Panc1 (cell line): Measurements from ENCODE around the gene MED23. TPM values are rescaled to one million over a fixed set of nuclear protein-coding genes. Genes with fewer than 3 reads are reported as not detected.

ENCODE experiments used
- ATAC-seq: fragments of 200-7000 bp; cut with Tn5 transposase; 2 replicates; pipeline ENCODE4 v1.9.1; 2020; ENCODE audit warnings: mild to moderate bottlenecking, moderate library complexity
- BruUV-seq: library from RNA; stranded (reverse); fragments of 400-500 nt; replicated peaks from 2 replicates; lab custom pipeline; 2021; lab: Mats Ljungman, UMichigan
- CTCF ChIA-PET: fragments of 300-600 bp; sonication (Branson Sonifier 250); formaldehyde crosslinking; loops from one replicate; lab custom pipeline; 2022; ENCODE audit warnings: antibody characterized with exemption; lab: Charles Lee
- POLR2A ChIA-PET: fragments of 300-600 bp; sonication (Branson Sonifier 250); formaldehyde crosslinking; loops from one replicate; lab custom pipeline; 2022; ENCODE audit warnings: antibody characterized with exemption; lab: Charles Lee
- DNase-seq: peaks from one replicate; pipeline ENCODE4 v3.0.0-alpha.2; 2010; ENCODE audit warnings: low read depth, low spot score
- H3K27ac ChIP-seq: 2 replicates; pipeline ENCODE4 v1.5.1; 2011; ENCODE audit warnings: mild to moderate bottlenecking, low read length, inconsistent platforms
- H3K27me3 ChIP-seq: fragments of 200-500 bp; sonication (Bioruptor generic); 2 replicates; pipeline ENCODE4 v1.6.0; 2014; ENCODE audit warnings: low read length, inconsistent platforms; ENCODE audit not compliant: control insufficient read depth, insufficient read depth
- H3K36me3 ChIP-seq: fragments of 200-500 bp; sonication (Bioruptor generic); 2 replicates; pipeline ENCODE4 v1.5.1; 2014; ENCODE audit warnings: inconsistent platforms, mild to moderate bottlenecking, low read length, moderate library complexity; ENCODE audit not compliant: control insufficient read depth, insufficient read depth
- H3K4me1 ChIP-seq: 2 replicates; pipeline ENCODE4 v1.5.1; 2011; ENCODE audit warnings: inconsistent platforms, mild to moderate bottlenecking, low read length, moderate library complexity; ENCODE audit not compliant: control insufficient read depth, insufficient read depth
- H3K4me3 ChIP-seq, 2 experiments: 2 replicates each; pipeline ENCODE4 v1.5.1; 2011 to 2012; ENCODE audit warnings: low read depth in 2 of 2, low read length in 2 of 2, mild to moderate bottlenecking in 2 of 2, inconsistent platforms in 1 of 2, moderate library complexity in 1 of 2
- H3K9me3 ChIP-seq: fragments of 200-500 bp; sonication (Bioruptor generic); 2 replicates; pipeline ENCODE4 v1.5.1; 2014; ENCODE audit warnings: low read depth, mild to moderate bottlenecking, inconsistent platforms, low read length, moderate library complexity; ENCODE audit not compliant: control insufficient read depth, insufficient read depth
- POLR2AphosphoS5 ChIP-seq: IDR thresholded peaks from 2 replicates; pipeline ENCODE4 v1.6.1; 2012; ENCODE audit warnings: mild to moderate bottlenecking, low read depth, low read length, moderate library complexity
- SIN3A ChIP-seq: IDR thresholded peaks from 2 replicates; pipeline ENCODE4 v1.6.1; 2012; ENCODE audit warnings: low read depth, mild to moderate bottlenecking, low read length, moderate library complexity, borderline replicate concordance; ENCODE audit not compliant: insufficient read depth
- TCF7L2 ChIP-seq: IDR thresholded peaks from 2 replicates; pipeline ENCODE4 v1.6.1; 2011; ENCODE audit warnings: mild to moderate bottlenecking, low read depth, low read length, inconsistent platforms
- in situ Hi-C: cut with HindIII; loops from 2 replicates; pipeline ENCODE4 v1.10.0; 2016; ENCODE audit warnings: low sequenced_read_pairs, low pct_unique_long_range_greater_than_20kb
- intact Hi-C: fragments of 100-400 bp; cut with micrococcal nuclease; formaldehyde crosslinking; loops from one replicate; pipeline ENCODE4 v1.10.0; 2022; ENCODE audit not compliant: unreplicated experiment
- total RNA-seq: library from RNA; stranded (reverse); gene quantifications from one replicate; pipeline ENCODE4 v1.2.1, GENCODE V29; 2021; ENCODE audit not compliant: unreplicated experiment
- TF ChIP-seq, protein P1 (sequence below): fragments of 450-650 bp; IDR thresholded peaks from 2 replicates; pipeline ENCODE4 v1.5.1; 2017; ENCODE audit warnings: mild to moderate bottlenecking
- TF ChIP-seq, protein P2 (sequence below), 2 experiments: IDR thresholded peaks; 2 replicates each; pipeline ENCODE4 v1.6.1; 2011 to 2012; ENCODE audit warnings: low read depth in 2 of 2, control low read depth in 1 of 2, low read length in 1 of 2, mild to moderate bottlenecking in 1 of 2, moderate library complexity in 1 of 2; ENCODE audit not compliant: insufficient read depth in 1 of 2

The MED23 gene
- total RNA-seq, 1 experiment from 2014 or later, result 18.3 TPM

DNA sequence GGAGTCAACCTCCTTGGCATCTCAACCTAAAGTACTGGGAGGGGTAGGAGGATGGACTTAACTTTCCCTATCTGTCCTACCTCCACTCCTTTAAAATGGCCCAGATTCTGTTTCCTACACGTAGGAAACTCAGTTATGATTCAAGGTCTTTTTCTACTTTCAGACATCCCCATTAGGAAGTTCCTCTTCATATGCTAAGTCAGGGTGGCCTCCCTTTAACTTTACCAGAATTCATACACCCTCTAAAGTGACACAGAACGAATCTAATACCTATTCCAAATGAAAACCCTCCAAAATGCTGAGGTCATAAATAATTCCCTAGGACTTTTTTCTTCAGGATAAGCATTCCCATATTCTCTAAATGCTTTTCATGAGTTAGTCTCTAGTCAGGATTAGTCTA lies 39.4 kb downstream of the MED23 start:
- Histone ChIP-seq H3K4me3 (no peak overlapping the region), H3K4me1 (no peaks in the 10 kb centered on the region), H3K9me3 (no peaks in the 10 kb centered on the region), H3K36me3 (peaks cover 31% of the 10 kb centered on the region), H3K27me3 (no peaks in the 10 kb centered on the region), H3K27ac (no peak overlapping the region)
- no peak for TF ChIP-seq TCF7L2
- TF ChIP-seq, protein P1, sequence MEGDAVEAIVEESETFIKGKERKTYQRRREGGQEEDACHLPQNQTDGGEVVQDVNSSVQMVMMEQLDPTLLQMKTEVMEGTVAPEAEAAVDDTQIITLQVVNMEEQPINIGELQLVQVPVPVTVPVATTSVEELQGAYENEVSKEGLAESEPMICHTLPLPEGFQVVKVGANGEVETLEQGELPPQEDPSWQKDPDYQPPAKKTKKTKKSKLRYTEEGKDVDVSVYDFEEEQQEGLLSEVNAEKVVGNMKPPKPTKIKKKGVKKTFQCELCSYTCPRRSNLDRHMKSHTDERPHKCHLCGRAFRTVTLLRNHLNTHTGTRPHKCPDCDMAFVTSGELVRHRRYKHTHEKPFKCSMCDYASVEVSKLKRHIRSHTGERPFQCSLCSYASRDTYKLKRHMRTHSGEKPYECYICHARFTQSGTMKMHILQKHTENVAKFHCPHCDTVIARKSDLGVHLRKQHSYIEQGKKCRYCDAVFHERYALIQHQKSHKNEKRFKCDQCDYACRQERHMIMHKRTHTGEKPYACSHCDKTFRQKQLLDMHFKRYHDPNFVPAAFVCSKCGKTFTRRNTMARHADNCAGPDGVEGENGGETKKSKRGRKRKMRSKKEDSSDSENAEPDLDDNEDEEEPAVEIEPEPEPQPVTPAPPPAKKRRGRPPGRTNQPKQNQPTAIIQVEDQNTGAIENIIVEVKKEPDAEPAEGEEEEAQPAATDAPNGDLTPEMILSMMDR, result no peak
- no peak for TF ChIP-seq SIN3A
- TF ChIP-seq POLR2AphosphoS5, result no peak
- TF ChIP-seq, protein P2, sequence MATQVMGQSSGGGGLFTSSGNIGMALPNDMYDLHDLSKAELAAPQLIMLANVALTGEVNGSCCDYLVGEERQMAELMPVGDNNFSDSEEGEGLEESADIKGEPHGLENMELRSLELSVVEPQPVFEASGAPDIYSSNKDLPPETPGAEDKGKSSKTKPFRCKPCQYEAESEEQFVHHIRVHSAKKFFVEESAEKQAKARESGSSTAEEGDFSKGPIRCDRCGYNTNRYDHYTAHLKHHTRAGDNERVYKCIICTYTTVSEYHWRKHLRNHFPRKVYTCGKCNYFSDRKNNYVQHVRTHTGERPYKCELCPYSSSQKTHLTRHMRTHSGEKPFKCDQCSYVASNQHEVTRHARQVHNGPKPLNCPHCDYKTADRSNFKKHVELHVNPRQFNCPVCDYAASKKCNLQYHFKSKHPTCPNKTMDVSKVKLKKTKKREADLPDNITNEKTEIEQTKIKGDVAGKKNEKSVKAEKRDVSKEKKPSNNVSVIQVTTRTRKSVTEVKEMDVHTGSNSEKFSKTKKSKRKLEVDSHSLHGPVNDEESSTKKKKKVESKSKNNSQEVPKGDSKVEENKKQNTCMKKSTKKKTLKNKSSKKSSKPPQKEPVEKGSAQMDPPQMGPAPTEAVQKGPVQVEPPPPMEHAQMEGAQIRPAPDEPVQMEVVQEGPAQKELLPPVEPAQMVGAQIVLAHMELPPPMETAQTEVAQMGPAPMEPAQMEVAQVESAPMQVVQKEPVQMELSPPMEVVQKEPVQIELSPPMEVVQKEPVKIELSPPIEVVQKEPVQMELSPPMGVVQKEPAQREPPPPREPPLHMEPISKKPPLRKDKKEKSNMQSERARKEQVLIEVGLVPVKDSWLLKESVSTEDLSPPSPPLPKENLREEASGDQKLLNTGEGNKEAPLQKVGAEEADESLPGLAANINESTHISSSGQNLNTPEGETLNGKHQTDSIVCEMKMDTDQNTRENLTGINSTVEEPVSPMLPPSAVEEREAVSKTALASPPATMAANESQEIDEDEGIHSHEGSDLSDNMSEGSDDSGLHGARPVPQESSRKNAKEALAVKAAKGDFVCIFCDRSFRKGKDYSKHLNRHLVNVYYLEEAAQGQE (IDR thresholded peaks at IDR 0.05; ENCODE audit: insufficient read depth in 1 of 2, low read depth in 2 of 2, low read length in 1 of 2), result no peak
- ATAC-seq, result no peak
- in situ Hi-C loops, result no loop called here
- DNase-seq, result no peak
- intact Hi-C loops, result no loop called here
- POLR2A ChIA-PET, result no interaction called here
- BruUV-seq, result no TSS peak
- CTCF ChIA-PET, result no interaction called here

DNA sequence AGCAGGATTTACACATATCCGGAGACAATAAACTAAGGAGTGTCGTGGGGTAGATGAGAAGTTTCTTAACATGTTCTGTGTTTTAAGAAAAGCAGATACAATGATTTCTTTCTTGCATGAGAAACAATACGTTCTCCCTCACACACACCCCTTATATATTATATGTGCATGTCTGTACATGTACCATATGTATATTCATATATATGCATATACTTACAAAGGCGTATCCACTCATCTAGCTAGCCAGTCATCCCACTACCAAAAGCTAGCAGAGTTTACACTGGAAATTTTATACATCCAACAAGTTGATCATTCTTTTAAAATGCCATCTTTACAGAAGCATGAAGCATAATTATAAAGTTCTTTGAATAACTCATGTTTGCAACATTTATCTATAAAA lies 40.1 kb downstream of the MED23 start:
- CTCF ChIA-PET, result no interaction called here
- Histone ChIP-seq H3K27ac (no peak overlapping the region), H3K4me3 (no peak overlapping the region), H3K27me3 (no peaks in the 10 kb centered on the region), H3K36me3 (peaks cover 24% of the 10 kb centered on the region), H3K9me3 (no peaks in the 10 kb centered on the region), H3K4me1 (no peaks in the 10 kb centered on the region)
- TF ChIP-seq SIN3A (no peak), POLR2AphosphoS5 (no peak), TCF7L2 (no peak)
- TF ChIP-seq, protein P2 (IDR thresholded peaks at IDR 0.05; ENCODE audit: insufficient read depth in 1 of 2, low read depth in 2 of 2, low read length in 1 of 2), result no peak
- TF ChIP-seq, protein P1, result no peak
- POLR2A ChIA-PET, result no interaction called here
- BruUV-seq, result no TSS peak
- DNase-seq, result no peak
- intact Hi-C loops (no loop called here), in situ Hi-C loops (no loop called here)
- no peak for ATAC-seq
